A673 (cell line): ENCODE measurements around the gene TNS3. TPM values are rescaled to one million over a fixed set of nuclear protein-coding genes. Genes with fewer than 3 reads are reported as not detected.

ENCODE experiments used
- BruUV-seq: library from RNA; stranded (reverse); fragments of 400-500 nt; replicated peaks from 2 replicates; lab custom pipeline; 2021; lab: Mats Ljungman, UMichigan
- CTCF ChIA-PET: fragments of 300-600 bp; sonication (Branson Sonifier 250); formaldehyde crosslinking; loops from one replicate; lab custom pipeline; 2022; ENCODE audit warnings: antibody characterized with exemption; lab: Charles Lee
- POLR2A ChIA-PET: fragments of 300-600 bp; sonication (Branson Sonifier 250); formaldehyde crosslinking; loops from one replicate; lab custom pipeline; 2022; ENCODE audit warnings: antibody characterized with exemption; ENCODE audit not compliant: low non-redundant PET; lab: Charles Lee
- DNase-seq: peaks from one replicate; pipeline ENCODE4 v3.0.0-alpha.2; 2015; ENCODE audit warnings: low spot score
- H3K27ac ChIP-seq: fragments of 200-600 bp; sonication (generic); 2 replicates; pipeline ENCODE4 v1.5.1; 2016; ENCODE audit warnings: mixed run types, low read depth, mild to moderate bottlenecking, mixed read lengths, antibody characterized with exemption, low read length; ENCODE audit not compliant: poor library complexity, severe bottlenecking
- H3K27me3 ChIP-seq: fragments of 200-600 bp; sonication (generic); replicated peaks from 2 replicates; pipeline ENCODE4 v1.6.1; 2017; ENCODE audit warnings: mixed run types, low read depth, mild to moderate bottlenecking, mixed read lengths, antibody characterized with exemption, low read length; ENCODE audit not compliant: insufficient read depth, poor library complexity
- H3K36me3 ChIP-seq: fragments of 200-600 bp; sonication (generic); 2 replicates; pipeline ENCODE4 v1.6.1; 2016; ENCODE audit warnings: mixed run types, mild to moderate bottlenecking, mixed read lengths, antibody characterized with exemption, low read length; ENCODE audit not compliant: insufficient read depth, poor library complexity, severe bottlenecking
- H3K4me1 ChIP-seq: fragments of 200-600 bp; sonication (generic); 2 replicates; pipeline ENCODE4 v1.6.1; 2017; ENCODE audit warnings: mixed run types, mild to moderate bottlenecking, mixed read lengths, antibody characterized with exemption, low read length; ENCODE audit not compliant: insufficient read depth, poor library complexity, severe bottlenecking
- H3K4me3 ChIP-seq: fragments of 200-600 bp; sonication (generic); 2 replicates; pipeline ENCODE4 v1.5.1; 2016; ENCODE audit warnings: low read depth, mixed run types, mild to moderate bottlenecking, mixed read lengths, low read length; ENCODE audit not compliant: poor library complexity, severe bottlenecking
- H3K9me3 ChIP-seq: fragments of 200-600 bp; sonication (generic); 2 replicates; pipeline ENCODE4 v1.6.1; 2016; ENCODE audit warnings: mixed run types, low read depth, mild to moderate bottlenecking, mixed read lengths, antibody characterized with exemption, low read length; ENCODE audit not compliant: poor library complexity, severe bottlenecking
- CTCF ChIP-seq: fragments of 300-800, 200-600 bp; sonication (generic); conservative IDR thresholded peaks from 2 replicates; pipeline ENCODE4 v1.5.1; 2017; ENCODE audit warnings: low read depth, mild to moderate bottlenecking, antibody characterized with exemption, low read length, moderate library complexity, mixed read lengths
- EZH2 ChIP-seq: fragments of 200-600 bp; sonication (generic); IDR thresholded peaks from 2 replicates; pipeline ENCODE4 v1.6.1; 2017; ENCODE audit warnings: borderline replicate concordance, low read depth, mild to moderate bottlenecking, mixed read lengths, antibody characterized with exemption, low read length; ENCODE audit not compliant: poor library complexity, severe bottlenecking
- intact Hi-C: fragments of 100-400 bp; cut with micrococcal nuclease; formaldehyde crosslinking; loops from one replicate; pipeline ENCODE4 v1.10.0; 2022; ENCODE audit not compliant: unreplicated experiment
- total RNA-seq: library from RNA; stranded (reverse); gene quantifications from 2 replicates; pipeline ENCODE4 v1.2.3, GENCODE V29; 2021

Gene TNS3
- total RNA-seq, 1 experiment from 2014 or later: not detected

- no peak overlapping the region for H3K4me3 ChIP-seq
- H3K27ac ChIP-seq: no peak overlapping the region
- no TSS peak for BruUV-seq
- H3K4me1 ChIP-seq: no peaks in the 10 kb centered on the region
- TF ChIP-seq EZH2: no peak
- TF ChIP-seq CTCF: no peak
- H3K27me3 ChIP-seq: peaks cover 1% of the 10 kb centered on the region
- DNase-seq: no peak
- no peaks in the 10 kb centered on the region for H3K36me3 ChIP-seq
- H3K9me3 ChIP-seq: no peaks in the 10 kb centered on the region
- ChIA-PET POLR2A (no interaction called here), CTCF (no interaction called here)
- intact Hi-C loops: no loop called here
These were observed 126.1 kb downstream of the TNS3 start for GRCh38 chr7:47455872-47456185.

GRCh38 chr7:47454974-47455871 lies 126.7 kb downstream of the TNS3 start:
- Histone ChIP-seq H3K4me1 (no peaks in the 10 kb centered on the region), H3K27me3 (no peaks in the 10 kb centered on the region), H3K4me3 (no peak overlapping the region), H3K9me3 (no peaks in the 10 kb centered on the region), H3K27ac (no peak overlapping the region), H3K36me3 (no peaks in the 10 kb centered on the region)
- no TSS peak for BruUV-seq
- intact Hi-C loops: no loop called here
- ChIA-PET CTCF (no interaction called here), POLR2A (no interaction called here)
- DNase-seq: no peak
- TF ChIP-seq CTCF (no peak), EZH2 (no peak)

GRCh38 chr7:47454069-47454973 lies 127.6 kb downstream of the TNS3 start:
- Histone ChIP-seq H3K4me1 (no peaks in the 10 kb centered on the region), H3K9me3 (no peaks in the 10 kb centered on the region), H3K27ac (no peak overlapping the region), H3K4me3 (no peak overlapping the region), H3K36me3 (no peaks in the 10 kb centered on the region), H3K27me3 (no peaks in the 10 kb centered on the region)
- CTCF ChIA-PET: no interaction called here
- BruUV-seq: no TSS peak
- intact Hi-C loops: no loop called here
- no peak for DNase-seq
- POLR2A ChIA-PET: no interaction called here
- TF ChIP-seq CTCF (no peak), EZH2 (no peak)
